GM18867 (cell line): ENCODE data around the gene MAGI3.
"Not testable (repeated sequence)": the region's sequence is repeated elsewhere in the genome, so short reads cannot be mapped to it uniquely, and the experiment has no call there.

Experiments used
- ATAC-seq: cut with Tn5 transposase; IDR thresholded peaks from one replicate; pipeline ENCODE4 v1.9.1; 2021; ENCODE audit warnings: mild to moderate bottlenecking, moderate library complexity; ENCODE audit not compliant: unreplicated experiment

The MAGI3 gene

DNA sequence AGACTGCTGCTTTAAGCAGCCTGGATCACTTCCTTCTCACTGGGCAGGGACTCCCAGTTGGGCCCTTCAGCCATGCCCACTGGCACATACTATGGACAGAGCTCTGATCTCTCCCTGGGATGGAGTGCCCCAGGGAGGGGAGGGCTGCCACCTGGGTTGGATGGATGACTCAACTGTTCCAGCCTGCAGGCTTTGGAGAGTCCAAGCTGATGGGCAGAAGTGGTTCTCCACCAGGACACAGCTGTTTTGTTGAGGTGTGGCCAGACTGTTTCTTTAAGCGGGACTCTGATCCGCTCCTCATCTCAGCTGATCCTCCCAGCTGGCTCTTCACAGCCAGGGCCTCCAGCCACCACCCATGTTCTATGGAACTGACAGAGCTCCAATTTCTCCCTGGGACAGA is 166.9 kb downstream of the MAGI3 start:
- ATAC-seq: no peak

DNA sequence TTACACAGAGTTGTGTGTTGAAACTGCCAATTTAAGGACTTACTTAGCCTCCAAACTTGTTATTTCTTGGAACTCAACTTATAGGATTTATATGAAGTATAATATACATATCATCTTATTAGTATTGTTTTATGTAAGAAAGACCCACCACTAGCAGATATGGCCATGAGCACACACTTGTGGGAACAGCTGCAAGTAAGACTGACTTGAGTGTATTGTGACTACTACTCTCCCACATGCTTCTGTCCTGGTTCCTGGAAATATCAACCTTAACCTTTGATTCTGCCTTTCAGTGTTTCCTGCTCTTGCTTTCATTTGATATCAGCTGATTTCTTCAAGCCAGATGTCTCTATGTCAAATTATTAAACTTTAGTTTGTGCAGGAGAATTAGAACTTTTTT is 175.3 kb downstream of the MAGI3 start:
- ATAC-seq: no peak

- no peak for ATAC-seq
These were observed 177.1 kb downstream of the MAGI3 start for GRCh38 chr1:113567427-113567826.

DNA sequence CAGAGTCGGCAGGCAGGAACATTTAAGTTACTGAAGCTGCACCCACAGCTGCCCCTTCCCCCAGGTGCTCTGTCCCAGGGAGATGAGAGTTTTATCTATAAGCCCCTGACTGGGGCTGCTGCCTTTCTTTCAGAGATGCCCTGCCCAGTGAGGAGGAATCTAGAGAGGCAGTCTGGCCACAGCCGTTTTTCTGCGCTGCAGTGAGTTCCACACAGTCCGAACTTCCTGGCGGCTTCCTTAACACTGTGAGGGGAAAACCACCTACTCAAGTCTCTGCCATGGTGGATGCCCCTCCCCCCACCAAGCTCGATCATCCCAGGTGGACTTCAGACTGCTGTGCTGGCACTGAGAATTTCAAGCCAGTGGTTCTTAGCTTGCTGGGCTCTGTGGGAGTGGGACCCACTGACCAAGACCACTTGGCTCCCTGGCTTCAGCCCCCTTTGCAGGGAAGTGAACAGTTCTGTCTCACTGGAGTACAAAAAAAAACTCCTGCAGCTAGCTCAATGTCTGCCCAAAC is 185.5 kb downstream of the MAGI3 start:
- ATAC-seq: not testable (repeated sequence)

- no peak for ATAC-seq
These were observed 186.0 kb downstream of the MAGI3 start for GRCh38 chr1:113576271-113576670.

- no peak for ATAC-seq
These were observed 189.1 kb downstream of the MAGI3 start for GRCh38 chr1:113579256-113580018.

DNA sequence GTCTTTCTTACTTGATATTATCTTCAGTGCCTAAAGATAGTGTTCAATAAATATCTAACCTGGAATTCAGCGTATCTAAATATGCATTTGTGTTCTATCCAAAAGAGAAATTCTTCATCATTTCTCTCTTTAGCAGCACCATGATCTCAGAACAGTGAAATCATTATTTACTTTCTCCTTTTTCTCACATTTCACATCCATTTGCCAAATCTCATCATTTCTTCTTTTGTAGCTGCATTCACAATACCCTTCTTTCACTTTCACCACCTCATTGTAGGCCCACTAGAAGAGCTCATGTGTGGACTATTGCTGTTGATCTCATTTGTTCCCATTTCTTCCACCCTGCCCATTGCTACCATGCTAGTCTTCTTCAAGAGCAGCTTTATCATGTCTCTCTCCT is 191.0 kb downstream of the MAGI3 start:
- ATAC-seq: no peak

- ATAC-seq: no peak
These were observed 191.8 kb downstream of the MAGI3 start for GRCh38 chr1:113582084-113582483.

- ATAC-seq: no peak
These were observed 197.2 kb downstream of the MAGI3 start for GRCh38 chr1:113587475-113587874.

DNA sequence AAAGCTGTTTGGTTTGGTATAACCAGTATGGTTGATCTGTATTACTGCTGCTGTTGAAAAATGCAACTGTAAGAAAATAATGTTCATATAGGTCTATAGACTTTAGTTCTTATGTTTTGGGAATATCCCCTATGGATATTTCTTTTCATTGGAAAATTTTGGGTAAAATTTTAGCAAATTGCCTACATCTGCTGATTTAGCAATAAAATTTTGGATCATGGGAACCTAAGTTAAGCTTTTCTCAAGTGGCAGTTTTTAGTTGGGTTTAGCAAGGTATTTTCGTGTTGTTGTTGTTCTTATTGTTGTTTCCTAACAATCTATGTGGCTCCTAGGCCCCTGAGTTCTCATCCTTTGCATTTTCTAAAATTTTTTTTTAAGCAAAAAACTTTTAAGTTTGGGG is 201.9 kb downstream of the MAGI3 start:
- ATAC-seq: no peak

- no peak for ATAC-seq
These were observed 203.4 kb downstream of the MAGI3 start for GRCh38 chr1:113593550-113594297.

- ATAC-seq: not testable (repeated sequence)
These were observed 214.2 kb downstream of the MAGI3 start for GRCh38 chr1:113604466-113604865.

DNA sequence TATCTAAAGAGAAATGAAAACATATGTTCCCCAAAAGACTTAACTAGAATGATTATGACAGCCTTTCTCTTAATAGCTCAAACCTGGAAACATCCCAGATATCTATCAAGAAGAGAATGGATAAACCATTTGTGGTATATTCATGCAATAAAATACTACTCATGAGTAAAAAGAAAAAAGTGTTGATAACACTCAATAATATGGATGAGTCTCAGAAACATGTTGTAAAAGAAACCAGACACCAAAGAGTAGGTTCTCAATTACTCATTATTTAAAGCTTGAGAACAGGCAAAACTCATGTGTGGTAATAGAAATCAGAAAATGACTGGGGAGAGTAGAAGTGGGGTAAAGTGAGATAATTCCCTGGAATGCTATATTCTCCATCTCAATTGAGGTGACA is 214.8 kb downstream of the MAGI3 start:
- ATAC-seq: no peak

GRCh38 chr1:113608399-113608798 is 218.1 kb downstream of the MAGI3 start:
- no peak for ATAC-seq

GRCh38 chr1:113610372-113610771 is 220.1 kb downstream of the MAGI3 start:
- no peak for ATAC-seq

DNA sequence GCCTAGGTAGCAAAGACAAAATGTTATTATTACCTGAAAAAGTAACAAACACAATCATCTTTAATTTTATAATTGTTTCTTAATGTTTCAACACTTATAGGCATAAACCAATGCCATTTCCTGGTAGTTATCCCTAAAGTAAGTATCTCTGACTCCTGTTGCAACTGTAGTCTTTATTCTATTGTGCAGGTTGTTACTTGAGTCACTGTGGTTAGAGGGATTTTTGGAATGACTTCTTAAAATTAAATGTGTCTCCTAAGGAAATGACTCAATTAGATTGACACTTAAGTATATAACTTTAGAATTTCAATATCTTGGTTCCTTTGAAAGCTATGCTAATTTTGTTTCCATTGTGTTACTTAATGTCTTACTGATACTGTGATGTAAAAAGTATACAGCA is 225.1 kb downstream of the MAGI3 start:
- no peak for ATAC-seq

DNA sequence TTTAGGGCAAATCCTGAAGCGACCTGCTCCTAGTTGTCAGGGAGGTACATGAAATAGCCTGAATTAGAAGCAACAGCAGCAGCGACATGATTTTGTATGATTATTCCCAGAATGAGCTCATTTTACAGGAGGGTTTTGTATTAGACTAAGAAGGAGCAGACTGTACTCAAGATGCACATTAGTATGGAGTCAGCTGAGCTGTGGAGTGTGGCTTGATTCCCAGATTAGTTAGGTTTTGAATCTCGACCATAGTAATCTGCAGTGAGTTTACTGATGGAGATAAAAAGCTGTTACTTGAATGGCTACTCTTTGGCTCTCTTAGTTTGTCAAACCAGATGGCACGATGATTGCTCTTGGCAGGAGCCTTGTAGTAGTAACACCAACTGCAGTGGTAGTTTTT is 225.8 kb downstream of the MAGI3 start:
- ATAC-seq: no peak

GRCh38 chr1:113617438-113618141 is 227.3 kb downstream of the MAGI3 start:
- ATAC-seq: no peak

DNA sequence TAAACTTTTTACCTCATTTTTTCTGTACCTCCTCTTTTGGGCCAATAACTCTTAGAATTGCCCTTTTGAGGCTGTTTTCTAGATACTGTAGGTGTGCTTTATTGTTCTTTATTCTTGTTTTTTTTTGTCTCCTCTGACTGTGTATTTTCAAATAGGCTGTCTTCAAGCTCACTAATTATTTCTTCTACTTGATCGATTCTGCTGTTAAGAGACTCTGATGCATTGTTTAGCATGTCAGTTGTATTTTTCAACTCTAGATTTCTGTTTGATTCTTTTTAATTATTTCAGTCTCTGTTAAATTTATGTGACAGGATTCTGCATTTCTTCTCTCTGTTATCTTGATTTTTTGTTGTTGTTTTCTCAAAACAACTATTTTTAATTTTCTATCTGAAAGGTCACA is 238.7 kb downstream of the MAGI3 start:
- ATAC-seq: no peak

DNA sequence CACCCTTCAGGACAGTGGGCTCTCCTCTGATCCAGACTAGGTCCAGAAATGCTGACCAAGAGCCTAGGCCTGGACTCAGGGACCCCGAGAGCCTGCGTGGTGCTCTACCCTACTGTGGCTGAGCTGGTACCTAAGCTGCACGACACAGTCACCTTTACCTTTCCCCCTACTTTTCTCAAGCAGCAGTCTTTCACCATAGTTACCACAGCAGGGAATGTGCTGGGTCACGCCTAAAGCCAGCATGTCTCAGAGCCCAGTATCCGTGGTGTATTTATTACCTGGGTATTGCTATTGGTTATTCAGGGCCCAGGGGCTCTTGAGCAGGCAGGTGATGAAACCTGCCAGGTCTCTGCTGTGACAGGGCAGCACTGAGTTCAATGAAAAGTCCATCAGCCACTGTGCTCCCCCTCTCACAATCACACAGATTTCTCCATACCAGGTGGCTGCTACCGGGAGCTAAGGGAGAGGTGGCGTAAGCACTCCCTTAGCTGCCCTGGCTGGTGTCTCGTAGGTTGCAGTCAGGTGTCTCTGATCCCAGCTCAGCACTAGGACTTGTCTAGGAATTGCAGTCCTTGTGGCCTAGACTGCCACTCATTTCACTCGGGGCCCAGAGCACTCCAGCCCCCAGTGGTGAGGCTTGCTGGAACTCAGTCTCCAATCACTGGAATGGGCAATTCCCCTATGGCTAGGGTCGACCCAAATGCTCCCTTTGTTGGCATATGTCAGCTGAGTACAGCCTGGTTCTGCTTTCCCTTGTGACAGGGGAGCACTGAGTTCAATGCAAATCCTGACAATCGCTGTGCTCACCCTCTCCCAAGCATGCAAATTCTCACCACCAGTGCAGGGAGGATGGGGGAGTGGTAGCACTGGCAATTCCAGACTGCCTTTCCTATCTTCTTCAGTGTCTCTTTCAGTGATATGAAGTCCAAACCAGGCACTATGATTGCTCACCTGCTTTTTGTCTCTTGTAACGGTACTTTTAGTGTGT is 240.3 kb downstream of the MAGI3 start:
- no peak for ATAC-seq
